SJCRH30 (cell line): Measurements from ENCODE around the gene DENND2C. TPM values are rescaled to one million over a fixed set of nuclear protein-coding genes. Genes with fewer than 3 reads are reported as not detected.

Source experiments
- DNase-seq, 2 experiments: peaks; one replicate each; pipeline ENCODE4 v3.0.0-alpha.2; 2015 to 2020
- H3K27ac ChIP-seq: fragments of 250-450 bp; sonication (Bioruptor Pico); 2 replicates; pipeline ENCODE4 v1.5.1; 2020; ENCODE audit warnings: mild to moderate bottlenecking, moderate library complexity
- H3K27me3 ChIP-seq: fragments of 250-450 bp; sonication (Bioruptor Pico); 2 replicates; pipeline ENCODE4 v1.5.1; 2020; ENCODE audit warnings: mild to moderate bottlenecking, moderate library complexity
- H3K36me3 ChIP-seq: fragments of 250-450 bp; sonication (Bioruptor Pico); 2 replicates; pipeline ENCODE4 v1.5.1; 2020; ENCODE audit warnings: mild to moderate bottlenecking, moderate library complexity
- H3K4me1 ChIP-seq: fragments of 250-450 bp; sonication (Bioruptor Pico); 2 replicates; pipeline ENCODE4 v1.5.1; 2020; ENCODE audit warnings: mild to moderate bottlenecking, moderate library complexity
- H3K4me3 ChIP-seq: fragments of 250-450 bp; sonication (Bioruptor Pico); 2 replicates; pipeline ENCODE4 v1.5.1; 2020; ENCODE audit warnings: mild to moderate bottlenecking, moderate library complexity
- H3K9me3 ChIP-seq: fragments of 250-450 bp; sonication (Bioruptor Pico); replicated peaks from 2 replicates; pipeline ENCODE4 v1.5.1; 2020; ENCODE audit warnings: mild to moderate bottlenecking, moderate library complexity
- total RNA-seq: library from RNA; depleted of rRNA; stranded (reverse); fragments of >200 nt; shearing (Covaris generic); gene quantifications from 2 replicates; pipeline ENCODE4 v1.2.3, GENCODE V29; 2014

Gene DENND2C
- total RNA-seq, 1 experiment from 2014 or later: 2.1 TPM

GRCh38 chr1:114668373-114668772, 1.5 kb downstream of the DENND2C start:
- Histone ChIP-seq H3K4me3 (no peak overlapping the region), H3K27ac (no peak overlapping the region), H3K36me3 (no peaks in the 10 kb centered on the region), H3K4me1 (no peaks in the 10 kb centered on the region), H3K27me3 (no peaks in the 10 kb centered on the region), H3K9me3 (no peaks in the 10 kb centered on the region)
- no peak for DNase-seq

DNA sequence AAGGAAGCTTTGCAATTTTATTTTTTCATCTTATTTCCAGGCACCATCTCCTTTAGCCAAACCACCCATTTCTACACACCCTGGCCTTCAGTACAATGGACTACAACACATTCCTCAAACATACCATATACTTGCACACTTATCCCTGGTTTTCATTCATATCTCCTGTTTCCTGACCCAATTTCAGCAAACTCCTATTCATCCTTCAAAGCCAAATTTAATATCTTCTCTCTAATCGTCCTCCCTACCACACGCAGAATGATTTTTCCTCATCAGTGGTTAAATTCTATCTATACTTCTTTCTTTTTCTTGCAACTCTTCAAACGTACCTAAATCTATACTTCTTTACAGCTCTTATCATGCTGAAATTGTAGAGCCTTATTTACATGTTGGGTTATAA, 2.9 kb downstream of the DENND2C start:
- H3K4me1 ChIP-seq: no peaks in the 10 kb centered on the region
- DNase-seq: no peak
- H3K27me3 ChIP-seq: no peaks in the 10 kb centered on the region
- H3K4me3 ChIP-seq: no peak overlapping the region
- H3K9me3 ChIP-seq: no peaks in the 10 kb centered on the region
- H3K36me3 ChIP-seq: no peaks in the 10 kb centered on the region
- no peak overlapping the region for H3K27ac ChIP-seq

DNA sequence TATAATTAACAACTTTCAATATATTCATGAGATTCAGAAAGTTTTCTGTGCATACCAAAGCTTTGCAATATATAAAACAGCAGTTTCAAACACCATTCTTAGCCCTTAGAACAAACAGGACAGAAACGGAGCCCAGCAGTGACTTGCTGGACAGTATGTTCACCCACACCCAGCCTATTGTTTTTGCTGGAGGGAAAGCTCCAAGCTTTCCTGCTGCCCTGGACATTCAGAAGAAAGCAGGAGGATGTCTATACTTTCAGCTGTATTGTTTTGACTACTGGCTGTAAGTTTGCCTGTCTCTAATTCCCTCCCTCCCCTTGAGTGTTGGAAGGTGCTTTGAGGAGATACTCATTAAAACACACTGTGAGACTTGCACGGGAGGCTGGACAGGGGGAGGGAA, 9.6 kb downstream of the DENND2C start:
- H3K9me3 ChIP-seq: no peaks in the 10 kb centered on the region
- no peaks in the 10 kb centered on the region for H3K27me3 ChIP-seq
- no peak for DNase-seq
- H3K4me1 ChIP-seq: no peaks in the 10 kb centered on the region
- H3K4me3 ChIP-seq: no peak overlapping the region
- H3K36me3 ChIP-seq: no peaks in the 10 kb centered on the region
- no peak overlapping the region for H3K27ac ChIP-seq

DNA sequence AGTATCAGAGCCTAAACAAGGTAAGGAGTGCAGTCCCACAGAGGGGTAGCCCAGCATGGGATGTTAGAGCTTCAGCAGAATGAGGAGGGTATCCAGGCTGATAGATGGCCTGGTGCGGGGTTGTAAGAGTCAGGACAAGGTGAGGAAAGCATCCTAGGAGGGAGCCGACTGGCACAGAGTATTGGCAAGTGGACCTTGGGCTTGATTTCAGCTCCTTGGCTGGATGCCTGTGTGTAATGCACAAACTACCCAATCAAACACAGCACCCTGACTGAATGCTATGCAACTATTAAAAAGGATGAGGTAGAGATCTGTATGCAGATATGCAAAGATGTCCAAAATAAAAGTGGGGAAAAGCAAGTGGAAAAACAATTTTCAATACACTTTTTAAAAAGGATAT, 18.0 kb downstream of the DENND2C start:
- H3K36me3 ChIP-seq: no peaks in the 10 kb centered on the region
- no peak overlapping the region for H3K4me3 ChIP-seq
- no peaks in the 10 kb centered on the region for H3K4me1 ChIP-seq
- no peak for DNase-seq
- H3K27me3 ChIP-seq: no peaks in the 10 kb centered on the region
- no peaks in the 10 kb centered on the region for H3K9me3 ChIP-seq
- no peak overlapping the region for H3K27ac ChIP-seq

DNA sequence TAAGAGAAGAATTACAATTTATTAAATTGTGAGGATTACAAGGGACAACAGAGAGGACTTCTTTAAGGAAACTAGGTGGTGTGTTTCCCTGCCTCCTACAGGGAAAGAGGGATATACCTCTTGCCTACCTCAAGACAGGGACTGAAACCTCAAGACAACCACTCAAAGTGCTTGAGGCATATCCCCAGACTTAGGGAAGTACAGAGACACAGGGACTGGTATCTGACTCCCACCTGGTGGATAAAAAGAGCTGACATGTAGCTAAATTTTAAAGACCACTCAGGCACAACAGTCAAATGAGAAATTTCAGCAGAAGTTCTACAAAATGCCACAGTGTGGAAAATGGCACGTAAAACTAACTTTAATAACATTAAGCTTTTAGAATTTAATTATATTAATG, 21.3 kb downstream of the DENND2C start:
- Histone ChIP-seq H3K27me3 (no peaks in the 10 kb centered on the region), H3K36me3 (no peaks in the 10 kb centered on the region), H3K4me3 (no peak overlapping the region), H3K4me1 (no peaks in the 10 kb centered on the region), H3K27ac (no peak overlapping the region), H3K9me3 (no peaks in the 10 kb centered on the region)
- peak in 1 of 2 experiments; percentile 6 for DNase-seq

DNA sequence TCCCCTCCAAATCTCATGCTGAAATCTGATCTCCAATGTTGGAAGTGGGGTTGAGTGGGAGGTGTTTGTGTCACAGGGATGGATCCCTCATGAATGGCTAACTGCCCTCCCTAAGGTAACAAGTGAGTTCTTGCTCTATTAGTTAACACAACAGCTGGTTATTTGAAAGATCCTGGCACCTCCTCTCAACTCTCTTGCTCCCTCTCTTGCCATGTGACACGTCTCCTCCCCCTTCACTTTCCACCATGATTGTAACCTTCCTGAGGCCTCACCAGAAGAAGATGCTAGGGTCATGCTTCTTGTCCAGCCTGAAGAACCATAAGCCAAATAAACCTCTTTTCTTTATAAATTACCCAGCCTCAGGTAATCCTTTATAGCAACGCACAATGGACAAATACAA, 28.5 kb downstream of the DENND2C start:
- no peak for DNase-seq
- no peaks in the 10 kb centered on the region for H3K27me3 ChIP-seq

DNA sequence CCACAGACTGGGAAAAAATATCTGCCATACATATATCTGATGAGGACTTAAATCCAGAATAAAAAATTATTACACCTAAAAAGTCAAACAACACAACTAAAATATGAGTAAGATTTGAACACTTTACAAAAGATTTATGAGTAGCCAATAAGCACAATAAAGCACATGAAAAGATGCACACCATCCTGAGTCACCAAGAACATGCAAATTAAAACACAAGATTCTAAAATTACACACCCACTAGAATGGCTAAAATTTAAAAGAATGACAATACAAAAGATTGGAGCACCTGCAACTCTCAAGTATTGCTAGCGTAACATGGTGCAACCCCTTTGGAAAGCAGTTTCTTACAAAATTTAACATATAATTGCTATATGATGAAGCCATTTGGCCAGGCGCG, 30.9 kb downstream of the DENND2C start:
- no peak for DNase-seq
- Histone ChIP-seq H3K36me3 (no peaks in the 10 kb centered on the region), H3K27ac (no peak overlapping the region), H3K9me3 (no peaks in the 10 kb centered on the region), H3K4me1 (no peaks in the 10 kb centered on the region), H3K27me3 (no peaks in the 10 kb centered on the region), H3K4me3 (no peak overlapping the region)

More for the DNA sequence above, 28.5 kb downstream of the DENND2C start:
- H3K4me3 ChIP-seq: no peak overlapping the region
- no peaks in the 10 kb centered on the region for H3K9me3 ChIP-seq
- no peak overlapping the region for H3K27ac ChIP-seq
- H3K36me3 ChIP-seq: no peaks in the 10 kb centered on the region
- H3K4me1 ChIP-seq: no peaks in the 10 kb centered on the region

DNA sequence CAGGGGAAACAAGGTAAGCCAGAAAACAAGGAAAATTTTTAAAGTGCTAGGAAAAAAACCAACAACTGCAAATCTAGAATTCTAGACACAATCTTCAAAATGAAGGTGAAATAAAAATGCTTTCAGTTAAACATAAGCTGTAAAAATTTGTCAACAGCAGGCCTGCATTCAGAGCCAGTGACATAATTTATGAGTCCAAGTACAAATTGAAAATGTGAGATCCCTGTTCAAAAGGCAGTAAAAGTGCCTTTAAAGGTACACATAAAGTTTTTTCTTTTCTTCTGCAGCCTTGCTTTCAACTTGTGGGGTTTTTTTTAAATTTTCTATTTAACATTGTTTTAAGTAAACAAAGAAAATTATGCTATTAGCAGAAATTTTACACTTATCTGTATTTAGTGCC, 37.4 kb downstream of the DENND2C start:
- no peak for DNase-seq
- Histone ChIP-seq H3K27ac (no peak overlapping the region), H3K9me3 (no peaks in the 10 kb centered on the region), H3K4me3 (no peak overlapping the region), H3K4me1 (no peaks in the 10 kb centered on the region), H3K27me3 (no peaks in the 10 kb centered on the region), H3K36me3 (no peaks in the 10 kb centered on the region)

DNA sequence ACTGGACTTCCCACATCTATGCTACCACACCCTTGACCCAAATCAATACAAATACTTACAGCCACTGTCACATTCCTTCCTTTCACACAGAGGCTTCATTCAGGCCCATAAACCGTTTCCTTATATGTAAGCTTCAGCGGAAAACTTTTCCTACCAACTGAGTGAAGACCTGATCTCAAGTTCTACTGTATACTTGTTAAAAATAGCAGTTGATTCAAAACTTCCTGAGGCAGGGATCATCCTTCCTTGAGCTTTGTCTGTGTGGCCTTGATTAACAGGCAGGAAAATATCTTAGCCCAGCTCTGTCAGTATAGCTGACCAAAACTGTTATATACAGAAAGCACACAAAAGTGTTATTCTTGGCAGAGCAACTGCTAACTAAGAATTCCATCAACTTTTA, 42.7 kb downstream of the DENND2C start:
- DNase-seq: no peak
- Histone ChIP-seq H3K4me3 (no peak overlapping the region), H3K9me3 (no peaks in the 10 kb centered on the region), H3K36me3 (no peaks in the 10 kb centered on the region), H3K27ac (no peak overlapping the region), H3K4me1 (no peaks in the 10 kb centered on the region), H3K27me3 (no peaks in the 10 kb centered on the region)

GRCh38 chr1:114623364-114623763, 46.5 kb downstream of the DENND2C start:
- DNase-seq: no peak
- no peak overlapping the region for H3K27ac ChIP-seq
- no peaks in the 10 kb centered on the region for H3K9me3 ChIP-seq
- no peaks in the 10 kb centered on the region for H3K36me3 ChIP-seq
- no peaks in the 10 kb centered on the region for H3K27me3 ChIP-seq
- H3K4me1 ChIP-seq: no peaks in the 10 kb centered on the region
- H3K4me3 ChIP-seq: no peak overlapping the region

GRCh38 chr1:114620419-114620818, 49.4 kb downstream of the DENND2C start:
- no peaks in the 10 kb centered on the region for H3K4me1 ChIP-seq
- no peak for DNase-seq
- no peak overlapping the region for H3K27ac ChIP-seq
- no peaks in the 10 kb centered on the region for H3K36me3 ChIP-seq
- no peak overlapping the region for H3K4me3 ChIP-seq
- no peaks in the 10 kb centered on the region for H3K9me3 ChIP-seq
- H3K27me3 ChIP-seq: no peaks in the 10 kb centered on the region

DNA sequence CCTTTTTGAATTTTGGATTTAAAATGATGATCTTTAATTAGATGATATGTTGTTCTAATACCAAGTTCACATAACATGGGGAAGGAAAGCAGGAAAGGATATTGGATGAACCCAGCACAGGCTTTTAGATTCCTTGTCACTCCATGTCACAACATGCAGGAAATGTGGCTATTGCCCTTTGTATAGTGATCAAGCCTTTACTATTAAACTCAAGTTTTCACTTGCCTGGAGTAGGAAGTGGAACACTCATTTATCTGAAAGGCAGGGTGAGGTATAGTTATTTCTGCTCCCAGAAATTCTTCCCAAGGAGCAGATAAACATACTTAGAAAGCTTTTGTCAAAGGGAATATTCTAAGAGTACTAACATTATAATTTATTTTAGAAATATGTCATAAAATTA, 51.2 kb downstream of the DENND2C start:
- Histone ChIP-seq H3K36me3 (no peaks in the 10 kb centered on the region), H3K4me1 (no peaks in the 10 kb centered on the region), H3K4me3 (no peak overlapping the region), H3K27me3 (no peaks in the 10 kb centered on the region), H3K27ac (no peak overlapping the region), H3K9me3 (no peaks in the 10 kb centered on the region)
- no peak for DNase-seq

DNA sequence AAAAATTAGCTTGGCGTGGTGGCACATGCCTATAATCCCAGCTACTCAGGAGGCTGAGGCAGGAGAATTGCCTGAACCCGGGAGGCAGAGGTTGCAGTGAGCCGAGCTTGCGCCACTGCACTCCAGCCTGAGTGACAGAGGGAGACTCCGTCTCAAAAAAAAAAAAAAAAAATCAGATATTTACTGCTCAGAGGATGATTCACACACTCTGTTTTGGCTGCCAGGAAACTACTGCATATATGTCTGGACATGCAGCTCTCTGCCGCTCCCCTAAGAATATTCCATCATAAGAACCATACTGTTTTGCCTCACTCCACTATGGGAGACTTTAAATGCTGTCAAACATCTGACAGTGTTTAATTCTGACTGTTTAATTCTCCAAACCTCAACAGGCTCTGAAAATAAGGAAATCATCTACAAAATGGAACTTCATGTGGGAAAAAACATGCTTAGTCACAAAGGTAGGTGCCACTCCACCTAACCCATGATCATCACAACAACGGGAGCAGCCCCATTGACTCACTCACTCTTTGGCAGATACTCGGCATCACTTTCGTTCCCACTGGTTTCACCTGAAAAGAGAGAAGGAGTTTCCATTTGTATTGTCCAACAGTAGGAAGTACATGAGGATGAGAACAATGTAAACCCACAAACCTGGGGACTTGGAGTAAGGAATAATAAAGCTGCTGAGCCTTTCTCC, 59.2 kb downstream of the DENND2C start:
- Histone ChIP-seq H3K9me3 (no peaks in the 10 kb centered on the region), H3K4me1 (no peaks in the 10 kb centered on the region), H3K27ac (no peak overlapping the region), H3K4me3 (no peak overlapping the region), H3K27me3 (no peaks in the 10 kb centered on the region), H3K36me3 (no peaks in the 10 kb centered on the region)
- DNase-seq: no peak

GRCh38 chr1:114609826-114610225, 60.0 kb downstream of the DENND2C start:
- no peaks in the 10 kb centered on the region for H3K9me3 ChIP-seq
- H3K36me3 ChIP-seq: no peaks in the 10 kb centered on the region

GRCh38 chr1:114609026-114609425, 60.8 kb downstream of the DENND2C start:
- Histone ChIP-seq H3K27me3 (no peaks in the 10 kb centered on the region; the same call in 1 of the 2 replicates), H3K27ac (no peak overlapping the region), H3K4me3 (no peak overlapping the region), H3K4me1 (no peaks in the 10 kb centered on the region), H3K9me3 (no peaks in the 10 kb centered on the region), H3K36me3 (no peaks in the 10 kb centered on the region)
- no peak for DNase-seq

More at GRCh38 chr1:114609826-114610225, 60.0 kb downstream of the DENND2C start:
- Histone ChIP-seq H3K4me1 (no peaks in the 10 kb centered on the region), H3K27me3 (no peaks in the 10 kb centered on the region; the same call in 1 of the 2 replicates), H3K4me3 (no peak overlapping the region), H3K27ac (no peak overlapping the region)
- DNase-seq: no peak

- Histone ChIP-seq H3K36me3 (no peaks in the 10 kb centered on the region), H3K4me3 (no peak overlapping the region), H3K27me3 (no peaks in the 10 kb centered on the region; the same call in 1 of the 2 replicates), H3K9me3 (no peaks in the 10 kb centered on the region), H3K4me1 (no peaks in the 10 kb centered on the region), H3K27ac (no peak overlapping the region)
- DNase-seq: no peak
Measured at GRCh38 chr1:114607223-114607622, 62.6 kb downstream of the DENND2C start.
